A549 (cell line): ENCODE data around the gene TAF1D. TPM values are rescaled to one million over a fixed set of nuclear protein-coding genes. Genes with fewer than 3 reads are reported as not detected.

Source experiments
- ATAC-seq, 2 experiments: fragments of 200-7000 bp in 1 of 2; fragments of >200 bp in 1 of 2; cut with Nextera tagmentation in 1 of 2; cut with Tn5 transposase in 1 of 2; 3 replicates each; pipeline versions ENCODE4 v1.8.0 to v1.9.1; 2018 to 2020; ENCODE audit warnings: mild to moderate bottlenecking in 1 of 2, moderate library complexity in 1 of 2
- CTCF ChIA-PET: fragments of 300-600 bp; sonication (Branson Sonifier 250); formaldehyde crosslinking; extraction: SDS; loops from one replicate; lab custom pipeline; 2021; ENCODE audit warnings: antibody characterized with exemption, inconsistent platforms; lab: Yijun Ruan, JAX
- POLR2A ChIA-PET: fragments of 350-600 bp; formaldehyde crosslinking; extraction: SDS; loops from one replicate; lab custom pipeline; 2021; ENCODE audit warnings: antibody characterized with exemption, inconsistent platforms; lab: Yijun Ruan, JAX
- DNase-seq, 2 experiments: peaks; one replicate each; pipeline versions ENCODE4 v3.0.0 to v3.0.0-alpha.2; 2011 to 2016; ENCODE audit warnings: low read depth in 1 of 2, low spot score in 1 of 2
- FAIRE-seq: peaks from 2 replicates; lab custom pipeline; 2011; peaks lifted over from hg19 to GRCh38; lab: Jason Lieb, UNC
- H3K27ac ChIP-seq, 2 experiments: fragments of >200 bp; sonication (Bioruptor Twin); formaldehyde crosslinking; 3 replicates each; pipeline ENCODE4 v1.5.1; 2016 to 2017
- H3K4me1 ChIP-seq: fragments of >200 bp; sonication (Bioruptor Twin); formaldehyde crosslinking; 3 replicates; pipeline ENCODE4 v1.6.1; 2016
- H3K4me2 ChIP-seq: fragments of >200 bp; sonication (Bioruptor Twin); formaldehyde crosslinking; 3 replicates; pipeline ENCODE4 v1.6.1; 2016
- H3K4me3 ChIP-seq: fragments of >200 bp; sonication (Bioruptor Twin); formaldehyde crosslinking; 3 replicates; pipeline ENCODE4 v1.5.1; 2016
- H3K9me3 ChIP-seq: fragments of >200 bp; sonication (Bioruptor Twin); formaldehyde crosslinking; 3 replicates; pipeline ENCODE4 v1.6.1; 2016
- CEBPB ChIP-seq, 2 experiments: fragments of >200 bp in 1 of 2; sonication (Bioruptor Twin) in 1 of 2; formaldehyde crosslinking in 1 of 2; IDR thresholded peaks; 2 replicates each; pipeline ENCODE4 v1.6.1; 2012 to 2016
- CTCF ChIP-seq: fragments of >200 bp; sonication (Bioruptor Twin); formaldehyde crosslinking; IDR thresholded peaks from 3 replicates; pipeline ENCODE4 v1.5.1; 2016
- E2F6 ChIP-seq: IDR thresholded peaks from 2 replicates; pipeline ENCODE4 v1.6.1; 2012; ENCODE audit warnings: low read depth, borderline replicate concordance
- HOXA7 ChIP-seq: fragments of 250-450 bp; sonication (Bioruptor Pico); IDR thresholded peaks from 2 replicates; pipeline ENCODE4 v1.5.0; 2020; ENCODE audit warnings: mild to moderate bottlenecking, moderate library complexity
- HOXB5 ChIP-seq: fragments of 250-450 bp; sonication (Bioruptor Pico); IDR thresholded peaks from 2 replicates; pipeline ENCODE4 v1.5.0; 2020; ENCODE audit warnings: mild to moderate bottlenecking, moderate library complexity
- JUNB ChIP-seq: fragments of >200 bp; sonication (Bioruptor Twin); formaldehyde crosslinking; IDR thresholded peaks from 2 replicates; pipeline ENCODE4 v1.6.1; 2016
- KDM5A ChIP-seq: fragments of 200-600 bp; sonication (generic); IDR thresholded peaks from 2 replicates; pipeline ENCODE4 v1.6.1; 2016; ENCODE audit warnings: antibody characterized with exemption, mild to moderate bottlenecking
- MYC ChIP-seq: IDR thresholded peaks from 2 replicates; pipeline ENCODE4 v1.6.1; 2012; ENCODE audit warnings: mild to moderate bottlenecking, inconsistent platforms, low read length, improper control_type of control experiment, borderline replicate concordance
- NFE2L2 ChIP-seq: fragments of 150-350 bp; conservative IDR thresholded peaks from 2 replicates; pipeline ENCODE4 v1.6.1; 2014; ENCODE audit warnings: low read length
- NPAS2 ChIP-seq: fragments of 250-450 bp; sonication (Bioruptor Pico); IDR thresholded peaks from 2 replicates; pipeline ENCODE4 v1.8.0; 2022; ENCODE audit warnings: mild to moderate bottlenecking, moderate library complexity, borderline replicate concordance
- PHF8 ChIP-seq: fragments of 200-600 bp; sonication (generic); IDR thresholded peaks from 2 replicates; pipeline ENCODE4 v1.6.1; 2016; ENCODE audit warnings: low read depth, mild to moderate bottlenecking, antibody characterized with exemption, moderate library complexity, borderline replicate concordance
- RCOR1 ChIP-seq: fragments of 150-350 bp; IDR thresholded peaks from 2 replicates; pipeline ENCODE4 v1.6.1; 2014; ENCODE audit warnings: antibody characterized with exemption, low read length, low read depth
- REST ChIP-seq: fragments of 200-600 bp; sonication (generic); IDR thresholded peaks from 2 replicates; pipeline ENCODE4 v1.6.1; 2016; ENCODE audit warnings: antibody characterized with exemption, mild to moderate bottlenecking, moderate library complexity
- RFX5 ChIP-seq: fragments of 450-650 bp; IDR thresholded peaks from 2 replicates; pipeline ENCODE4 v1.7.1; 2014; ENCODE audit warnings: antibody characterized with exemption, mild to moderate bottlenecking, moderate library complexity
- TP53 ChIP-seq: fragments of 250-450 bp; sonication (Bioruptor Pico); IDR thresholded peaks from 2 replicates; pipeline ENCODE4 v1.5.0; 2021; ENCODE audit warnings: mild to moderate bottlenecking, moderate library complexity
- ZFP36 ChIP-seq: fragments of 450-650 bp; IDR thresholded peaks from 2 replicates; pipeline ENCODE4 v1.6.1; 2014; ENCODE audit warnings: borderline replicate concordance; ENCODE audit not compliant: partially characterized antibody
- ZNF302 ChIP-seq: fragments of 250-450 bp; sonication (Bioruptor Pico); IDR thresholded peaks from 2 replicates; pipeline ENCODE4 v1.9.0; 2021; ENCODE audit warnings: inconsistent platforms, mild to moderate bottlenecking, moderate library complexity
- ZSCAN20 ChIP-seq: fragments of 250-450 bp; sonication (Bioruptor Pico); IDR thresholded peaks from 2 replicates; pipeline ENCODE4 v1.8.0; 2022; ENCODE audit warnings: mild to moderate bottlenecking, moderate library complexity
- WGBS: methylation state at CpG from one replicate; pipeline ENCODE4 v1.1.6; 2017; ENCODE audit errors: missing lambda C conversion rate; 5-methylcytosine and 5-hydroxymethylcytosine counted together
- polyA plus RNA-seq, 4 experiments: library from polyadenylated mRNA; depleted of rRNA in 3 of 4; stranded (reverse); fragments of >200 nt; fragmentation: RNase III in 1 of 4; extraction: RNeasy Plus Mini Kit Qiagen cat#74134 plus additional on column Dnase treatment in 1 of 4; gene quantifications; 2 replicates in 3 of 4; 3 replicates in 1 of 4; pipeline ENCODE4 v1.2.3, GENCODE V29; 2011 to 2017

Gene TAF1D
- polyA plus RNA-seq, 2 of the 4 experiments (the other 2 are of a cell fraction) = 116 to 218 TPM

- H3K4me3 ChIP-seq = no peak overlapping the region
- no peaks in the 10 kb centered on the region for H3K4me1 ChIP-seq
- TF ChIP-seq RFX5 = no peak
- TF ChIP-seq KDM5A = no peak
- no peak for TF ChIP-seq PHF8
- no peak for TF ChIP-seq REST
- TF ChIP-seq HOXB5 = no peak
- no peak for TF ChIP-seq RCOR1
- TF ChIP-seq ZNF302 (CRISPR knock-in tag) = no peak
- TF ChIP-seq CEBPB (IDR thresholded peaks at IDR 0.05) = no peak
- no peak for TF ChIP-seq TP53 (CRISPR knock-in tag)
- no peak for TF ChIP-seq E2F6
- no peak for TF ChIP-seq JUNB
- no peak for TF ChIP-seq NPAS2
- no peak for TF ChIP-seq ZSCAN20
- TF ChIP-seq ZFP36 = no peak
- no peak for TF ChIP-seq MYC
- TF ChIP-seq NFE2L2 = no peak
- no peak for TF ChIP-seq HOXA7
- DNase-seq = no peak
- no peak overlapping the region for H3K4me2 ChIP-seq
- H3K27ac ChIP-seq = no peak overlapping the region
- WGBS = no CpG with 5 or more reads among the region's 10 CpGs
- ChIA-PET POLR2A (no interaction called here), CTCF (interaction anchor here (1.7 kb wide), 1 partner anchor 34 kb away, joined by 3 read pairs; no protein-coding TSS in a partner anchor)
- 0 out of 6 replicates have a peak, but pooled peaks of 1 of the 2 experiments have one; percentile 34 for ATAC-seq
- FAIRE-seq = no peak
- H3K9me3 ChIP-seq = no peaks in the 10 kb centered on the region
Observed at GRCh38 chr11:93773601-93774200, 32.4 kb upstream of the TAF1D start.

GRCh38 chr11:93773045-93773477, 31.8 kb upstream of the TAF1D start:
- H3K27ac ChIP-seq = no peak overlapping the region
- ATAC-seq (0 out of 6 replicates have a peak, but pooled peaks of 1 of the 2 experiments have one; percentile 43), FAIRE-seq (no peak), DNase-seq (no peak)
- no peak overlapping the region for H3K4me3 ChIP-seq
- H3K4me2 ChIP-seq = no peak overlapping the region
- ChIA-PET CTCF (interaction anchor here (2.0 kb wide), 1 partner anchor 11 kb away, joined by 6 read pairs; the partner anchor contains the start of gene MED17), POLR2A (no interaction called here)
- TF ChIP-seq REST (peak; percentile 63; the same call in 1 of the 2 replicates), CTCF (no peak)
- TF ChIP-seq, all 56 proteins: peak for 1
- H3K4me1 ChIP-seq = no peaks in the 10 kb centered on the region
- no peaks in the 10 kb centered on the region for H3K9me3 ChIP-seq
- 40% methylated on average over 3 of the region's 3 CpGs for WGBS
